GM18517 (cell line): Measurements from ENCODE around the gene SOD1.
"Not testable (repeated sequence)": the region's sequence is repeated elsewhere in the genome, so short reads cannot be mapped to it uniquely, and the experiment has no call there.

Experiments used
- ATAC-seq: cut with Tn5 transposase; IDR thresholded peaks from one replicate; pipeline ENCODE4 v1.9.1; 2021; ENCODE audit warnings: mild to moderate bottlenecking, moderate library complexity; ENCODE audit not compliant: unreplicated experiment

Gene SOD1

GRCh38 chr21:31659536-31660258 lies at the start of gene SOD1:
Gene SOD1 (plus strand): TSS chr21:31659693. CDS start chr21:31659770, 77 bp downstream.
- ATAC-seq, result peak; percentile 89

- ATAC-seq, result no peak
Measured at GRCh38 chr21:31611445-31611844, 48.0 kb upstream of the SOD1 start.

GRCh38 chr21:31612894-31613785 lies 46.4 kb upstream of the SOD1 start:
- ATAC-seq, result no peak

- ATAC-seq, result no peak
Measured at GRCh38 chr21:31614705-31615104, 44.8 kb upstream of the SOD1 start.

GRCh38 chr21:31616216-31616615 lies 43.3 kb upstream of the SOD1 start:
- ATAC-seq, result no peak

GRCh38 chr21:31618696-31619430 lies 40.6 kb upstream of the SOD1 start:
- ATAC-seq, result no peak

GRCh38 chr21:31622397-31622796 lies 37.1 kb upstream of the SOD1 start:
- ATAC-seq, result no peak

GRCh38 chr21:31623664-31624063 lies 35.8 kb upstream of the SOD1 start:
- no peak for ATAC-seq

- no peak for ATAC-seq
Measured at GRCh38 chr21:31624181-31624580, 35.3 kb upstream of the SOD1 start.

GRCh38 chr21:31624961-31625491 lies 34.5 kb upstream of the SOD1 start:
- no peak for ATAC-seq

GRCh38 chr21:31629972-31630711 lies 29.4 kb upstream of the SOD1 start:
- ATAC-seq, result no peak

GRCh38 chr21:31631881-31632280 lies 27.6 kb upstream of the SOD1 start:
- not testable (repeated sequence) for ATAC-seq

- ATAC-seq, result no peak
Measured at GRCh38 chr21:31634993-31635392, 24.5 kb upstream of the SOD1 start.

- no peak for ATAC-seq
Measured at GRCh38 chr21:31636874-31637273, 22.6 kb upstream of the SOD1 start.

- ATAC-seq, result no peak
Measured at GRCh38 chr21:31641416-31641922, 18.0 kb upstream of the SOD1 start.

GRCh38 chr21:31644643-31645042 lies 14.8 kb upstream of the SOD1 start:
- no peak for ATAC-seq

- no peak for ATAC-seq
Measured at GRCh38 chr21:31647650-31648049, 11.8 kb upstream of the SOD1 start.

GRCh38 chr21:31650930-31651329 lies 8.6 kb upstream of the SOD1 start:
- no peak for ATAC-seq

GRCh38 chr21:31651491-31651890 lies 8.0 kb upstream of the SOD1 start:
- not testable (repeated sequence) for ATAC-seq

GRCh38 chr21:31654340-31654739 lies 5.2 kb upstream of the SOD1 start:
- ATAC-seq, result no peak
